ENCODE data around the gene SAG.

Gene SAG

DNA sequence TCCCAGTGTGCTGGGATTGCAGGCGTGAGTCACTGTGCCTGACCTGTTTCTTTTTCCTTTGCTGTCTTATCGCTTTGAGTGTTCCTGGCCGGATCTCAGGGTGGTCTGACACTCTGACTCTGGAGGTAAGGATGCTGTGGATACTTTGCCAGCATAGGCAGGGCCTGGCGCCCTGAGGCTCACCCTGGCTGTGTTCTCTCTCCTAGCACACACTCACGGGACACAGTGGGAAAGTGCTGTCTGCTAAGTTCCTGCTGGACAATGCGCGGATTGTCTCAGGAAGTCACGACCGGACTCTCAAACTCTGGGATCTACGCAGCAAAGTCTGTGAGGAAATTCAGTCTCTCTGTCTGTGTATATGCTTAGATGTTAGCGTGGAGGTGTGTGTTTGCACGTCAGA is 18.0 kb upstream of the SAG start:
- no peak for DNase-seq (ENCODE audit: low read depth)

DNA sequence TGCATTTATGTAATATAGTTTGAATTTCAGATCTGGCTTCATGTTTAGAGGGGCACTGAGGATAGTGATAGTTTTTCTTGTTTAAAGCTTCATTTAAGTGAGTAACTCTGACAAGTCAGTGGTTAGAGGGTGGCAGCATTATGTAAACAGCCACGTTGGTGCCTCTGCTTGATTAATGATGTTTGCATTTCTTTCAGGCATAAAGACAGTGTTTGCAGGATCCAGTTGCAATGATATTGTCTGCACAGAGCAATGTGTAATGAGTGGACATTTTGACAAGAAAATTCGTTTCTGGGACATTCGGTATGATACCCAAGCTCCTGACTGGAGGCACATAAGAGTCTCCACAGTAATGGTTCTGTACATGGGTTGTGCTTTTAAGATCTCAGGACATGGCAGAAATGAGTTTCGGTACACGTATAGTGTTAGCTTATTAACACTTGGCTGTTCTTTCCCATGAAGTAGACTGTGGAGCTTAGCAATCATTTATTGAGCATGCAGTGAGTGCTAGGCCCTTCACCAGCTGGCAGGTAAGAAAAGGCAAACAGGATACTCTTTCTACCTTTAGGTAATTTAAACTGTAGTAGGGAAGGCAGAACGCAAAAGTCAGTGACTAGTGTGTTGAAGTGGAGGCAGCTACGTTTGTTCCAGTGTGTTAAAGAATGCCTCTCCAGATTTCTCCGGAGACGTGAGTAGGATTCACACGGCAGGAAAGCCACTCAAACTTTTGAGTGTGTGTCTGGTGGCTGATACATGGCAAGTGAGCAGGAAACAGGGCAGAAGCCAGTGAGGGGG is 17.4 kb upstream of the SAG start:
- no peak for DNase-seq (ENCODE audit: low read depth)

- no peak for DNase-seq (ENCODE audit: low read depth)
Observed at GRCh38 chr2:233295891-233296290, 11.7 kb upstream of the SAG start.

- DNase-seq (ENCODE audit: low read depth): no peak
Observed at GRCh38 chr2:233297076-233297475, 10.5 kb upstream of the SAG start.

GRCh38 chr2:233300401-233300800 is 7.2 kb upstream of the SAG start:
- DNase-seq (ENCODE audit: low read depth): no peak

DNA sequence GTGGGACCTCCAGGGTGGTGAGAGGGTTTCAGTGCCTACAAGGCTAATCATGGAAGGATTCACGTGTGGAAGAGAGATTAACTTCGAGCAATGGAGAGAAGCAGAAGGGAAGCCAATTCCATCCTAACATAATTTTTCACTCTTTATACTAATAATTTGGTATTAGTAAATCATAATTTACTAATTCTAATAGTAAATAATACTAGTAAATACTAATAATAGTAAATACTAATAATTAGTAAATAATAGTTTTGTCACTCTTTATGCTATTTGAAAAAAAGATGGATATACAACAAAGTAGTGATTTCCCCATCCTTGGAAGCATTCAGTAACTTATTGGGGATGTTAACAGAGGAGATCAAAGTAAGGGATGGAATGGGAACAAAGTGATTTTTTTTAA is 6.4 kb upstream of the SAG start:
- no peak for DNase-seq (ENCODE audit: low read depth)

DNA sequence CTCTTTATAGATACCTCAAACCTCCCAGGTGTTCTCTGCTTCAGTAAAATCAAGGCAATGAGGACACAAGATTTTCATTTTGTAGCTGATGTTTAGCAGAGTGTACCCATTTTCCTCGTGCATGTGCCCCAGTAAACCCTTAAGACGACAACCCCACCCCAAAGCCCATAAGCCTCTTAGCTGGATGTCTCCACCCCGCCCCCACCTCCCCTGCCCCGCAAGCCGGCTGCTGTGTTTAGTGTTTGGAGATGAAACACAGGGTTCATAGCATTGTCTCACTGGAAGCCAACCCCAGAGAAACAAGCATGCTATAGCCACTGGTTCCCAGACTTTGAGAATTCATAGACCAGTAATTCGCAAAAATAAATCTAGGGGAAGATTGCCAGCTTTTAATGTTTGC is 5.8 kb upstream of the SAG start:
- DNase-seq (ENCODE audit: low read depth): no peak

GRCh38 chr2:233303252-233303651 is 4.4 kb upstream of the SAG start:
- DNase-seq (ENCODE audit: low read depth): no peak

- DNase-seq (ENCODE audit: low read depth): no peak
Observed at GRCh38 chr2:233311241-233311926, 3.8 kb downstream of the SAG start.

DNA sequence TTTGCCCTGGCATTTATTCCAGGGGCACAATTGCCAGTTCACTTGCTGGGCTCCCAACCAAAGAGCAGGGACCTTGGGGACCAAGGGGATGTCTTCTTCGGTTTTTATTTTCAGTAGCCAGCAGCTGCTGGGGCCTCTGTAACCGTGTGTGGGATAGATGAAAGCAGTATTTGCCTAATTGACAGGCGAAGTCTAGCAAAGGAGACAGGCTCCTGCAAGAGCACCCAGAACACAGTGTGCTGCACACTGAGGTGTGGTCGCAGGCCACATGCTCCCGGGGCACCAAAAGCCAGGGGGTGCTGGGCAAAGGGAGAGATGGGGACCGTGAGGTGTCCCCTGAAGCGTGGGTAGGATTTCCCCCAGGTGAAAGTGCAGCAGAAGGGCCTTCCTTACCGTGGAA is 5.3 kb downstream of the SAG start:
- DNase-seq (ENCODE audit: low read depth): no peak

- DNase-seq (ENCODE audit: low read depth): no peak
Observed at GRCh38 chr2:233314180-233314925, 6.7 kb downstream of the SAG start.

GRCh38 chr2:233317196-233317943 is 9.8 kb downstream of the SAG start:
- DNase-seq (ENCODE audit: low read depth): no peak

- DNase-seq (ENCODE audit: low read depth): no peak
Observed at GRCh38 chr2:233319256-233319655, 11.6 kb downstream of the SAG start.

- DNase-seq (ENCODE audit: low read depth): no peak
Observed at GRCh38 chr2:233320470-233320869, 12.9 kb downstream of the SAG start.

DNA sequence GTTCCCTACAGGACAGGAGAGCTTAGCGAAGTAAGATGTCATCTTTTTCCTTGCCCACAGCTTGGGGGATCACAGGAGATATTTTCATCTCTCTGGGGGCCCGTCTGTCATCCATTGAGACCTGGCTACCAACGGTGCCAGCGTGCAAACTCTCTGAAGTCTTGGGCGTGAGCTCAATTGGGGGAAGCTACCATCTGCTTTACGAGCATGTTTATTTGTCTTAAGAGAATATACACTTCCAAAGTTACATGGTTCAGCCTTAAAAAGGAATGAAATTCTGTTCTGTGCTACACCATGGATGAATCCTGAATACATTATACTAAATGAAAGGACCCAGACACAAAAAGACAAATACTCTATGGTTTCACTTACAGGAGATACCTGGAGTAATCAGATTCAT is 13.6 kb downstream of the SAG start:
- no peak for DNase-seq (ENCODE audit: low read depth)

DNA sequence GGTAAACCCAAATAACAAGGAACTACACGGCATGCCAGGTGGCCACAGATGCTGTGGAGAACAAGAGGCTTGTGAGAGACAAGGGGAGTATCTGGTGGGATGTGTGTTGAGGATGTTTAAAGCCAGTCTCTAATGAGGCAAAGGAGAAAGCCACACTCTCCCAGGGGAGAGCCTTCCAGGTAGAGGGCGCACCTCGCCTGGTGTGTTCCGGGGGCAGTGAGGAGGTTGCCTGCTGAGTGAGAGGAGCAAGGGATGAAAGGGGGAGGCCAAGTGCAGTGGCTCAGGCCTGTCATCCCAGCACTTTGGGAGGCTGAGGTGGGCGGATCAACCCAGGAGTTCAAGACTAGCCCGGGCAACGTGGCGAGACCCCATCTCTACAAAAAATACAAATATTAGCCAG is 16.2 kb downstream of the SAG start:
- no peak for DNase-seq (ENCODE audit: low read depth)

GRCh38 chr2:233325256-233325655 is 17.6 kb downstream of the SAG start:
- DNase-seq (ENCODE audit: low read depth): no peak

DNA sequence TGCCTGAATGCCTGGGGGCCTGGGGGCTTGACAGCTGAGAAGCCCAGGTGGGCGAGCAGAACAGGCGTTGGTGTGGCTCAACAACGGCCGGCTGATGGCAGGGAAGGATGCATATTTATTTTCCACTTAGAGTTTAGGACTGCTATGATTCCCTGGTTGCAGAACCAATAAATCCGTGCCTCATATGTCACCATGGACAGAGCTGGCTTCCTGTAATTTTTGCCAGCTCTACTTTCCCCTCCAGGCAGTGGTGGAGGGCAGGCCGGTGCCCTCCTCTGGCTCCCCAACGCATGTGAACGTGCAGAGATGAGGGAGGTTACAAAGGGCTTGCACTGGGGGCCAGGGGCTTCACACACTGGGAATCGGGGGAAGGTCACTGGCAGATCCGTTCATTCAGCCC is 18.2 kb downstream of the SAG start:
- DNase-seq (ENCODE audit: low read depth): no peak

DNA sequence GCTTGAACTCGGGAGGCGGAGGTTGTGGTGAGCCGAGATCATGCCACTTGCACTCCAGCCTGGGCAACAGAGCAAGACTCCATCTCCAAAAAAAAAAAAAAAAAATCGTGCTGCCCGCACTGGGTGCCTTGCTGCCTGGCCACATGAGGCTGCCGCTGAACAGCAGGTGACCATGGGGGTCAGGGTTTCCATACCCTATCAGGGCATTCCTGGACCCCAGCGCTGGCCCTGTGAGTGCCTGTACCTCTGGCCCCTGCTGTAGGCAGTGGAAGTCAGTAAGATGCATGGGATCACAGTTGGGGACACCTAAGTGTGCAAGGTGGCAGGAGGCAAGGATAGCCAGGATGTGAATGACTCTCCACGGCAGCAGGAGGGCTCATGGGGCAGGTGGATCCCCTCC is 18.9 kb downstream of the SAG start:
- no peak for DNase-seq (ENCODE audit: low read depth)

DNA sequence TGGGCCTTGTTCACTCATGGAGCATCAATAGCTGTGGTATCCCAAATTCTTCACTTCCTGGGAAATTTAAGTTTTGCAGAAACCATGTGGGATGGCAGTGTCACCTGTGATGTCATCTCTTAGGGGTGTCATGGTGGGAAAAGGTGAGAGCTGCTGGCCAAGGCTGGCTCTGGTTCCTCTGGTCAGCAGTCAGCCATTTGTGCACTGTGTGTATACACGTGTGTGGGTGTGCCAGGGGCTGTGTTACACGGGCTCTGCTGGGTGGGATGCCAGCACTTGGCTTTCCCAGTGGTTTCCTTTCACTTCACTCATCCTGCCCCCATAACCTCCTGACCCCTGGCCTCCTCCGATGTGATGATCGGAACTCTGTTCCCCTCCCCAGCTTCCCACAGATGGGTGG is 21.3 kb downstream of the SAG start:
- no peak for DNase-seq (ENCODE audit: low read depth)

DNA sequence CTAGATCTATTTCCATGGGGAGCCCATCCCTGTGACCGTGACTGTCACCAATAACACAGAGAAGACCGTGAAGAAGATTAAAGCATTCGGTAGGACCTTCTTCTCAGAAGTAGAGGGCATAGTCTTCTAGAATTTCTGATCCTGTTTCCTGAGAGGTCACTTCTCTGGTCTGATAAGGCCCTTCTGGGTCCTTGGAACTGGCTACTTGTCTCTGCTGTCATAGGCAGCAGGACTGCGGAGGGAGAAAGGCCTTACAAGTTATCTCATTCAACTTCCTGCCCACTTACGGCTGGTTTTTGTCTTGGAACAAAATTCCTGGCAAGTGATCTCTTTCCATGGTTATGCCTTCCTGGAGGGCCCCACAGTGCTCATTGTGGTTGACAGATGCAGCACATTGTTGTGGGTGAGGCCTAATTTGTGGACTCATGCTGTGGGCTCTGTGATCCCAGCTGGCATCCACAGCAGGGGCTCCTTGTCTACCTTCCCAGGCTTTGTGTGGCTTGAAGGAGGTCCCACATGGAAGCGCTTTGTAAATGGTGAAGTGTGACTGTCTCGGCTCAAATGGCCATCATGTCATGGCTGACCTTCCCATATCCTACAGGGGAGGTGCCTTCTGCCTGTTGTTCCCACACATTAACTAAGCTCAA is 22.0 kb downstream of the SAG start:
- DNase-seq (ENCODE audit: low read depth): no peak

GRCh38 chr2:233331536-233331935 is 23.9 kb downstream of the SAG start:
- DNase-seq (ENCODE audit: low read depth): no peak

Measured in GM04503 (cell line).